GM12892 (cell line): ENCODE measurements around the gene CLASRP.

ENCODE experiments used
- POLR2A ChIP-seq: IDR thresholded peaks from 2 replicates; pipeline ENCODE4 v1.6.1; 2011; ENCODE audit warnings: low read depth, low read length, control low read depth
- TAF1 ChIP-seq: IDR thresholded peaks from 2 replicates; pipeline ENCODE4 v1.6.1; 2011; ENCODE audit warnings: low read depth, mild to moderate bottlenecking, control low read depth, low read length, borderline replicate concordance

- TF ChIP-seq TAF1 (peak; percentile 95), POLR2A (peak; percentile 82)
Observed at GRCh38 chr19:45079063-45079910, 40.4 kb downstream of the CLASRP start, which contains the start of gene GEMIN7.
